K562 (cell line): Measurements from ENCODE around the gene HS2ST1. TPM values are rescaled to one million over a fixed set of nuclear protein-coding genes. Genes with fewer than 3 reads are reported as not detected.

ENCODE experiments used
- BRCA1 ChIP-seq, 2 experiments: fragments of 450-650 bp in 1 of 2; sonication (generic) in 1 of 2; formaldehyde crosslinking in 1 of 2; IDR thresholded peaks; 2 replicates each; pipeline versions ENCODE4 v1.5.0 to v1.6.1; 2017 to 2020; ENCODE audit warnings: mild to moderate bottlenecking in 1 of 2, missing genetic modification reagents in 1 of 2
- EWSR1 ChIP-seq: fragments of 450-650 bp; IDR thresholded peaks from 2 replicates; pipeline ENCODE4 v1.6.1; 2018; ENCODE audit warnings: borderline replicate concordance, mild to moderate bottlenecking, low read depth, moderate library complexity; ENCODE audit not compliant: partially characterized antibody
- KLF1 ChIP-seq: fragments of 450-650 bp; IDR thresholded peaks from 2 replicates; pipeline ENCODE4 v1.6.1; 2016; ENCODE audit warnings: missing genetic modification characterization, missing compliant biosample characterization
- KLF6 ChIP-seq: fragments of 250-450 bp; sonication (Bioruptor Pico); IDR thresholded peaks from 2 replicates; pipeline ENCODE4 v1.4.0; 2020; ENCODE audit warnings: mild to moderate bottlenecking, moderate library complexity, borderline replicate concordance
- LEF1 ChIP-seq: fragments of 450-650 bp; IDR thresholded peaks from 2 replicates; pipeline ENCODE4 v1.6.1; 2016; ENCODE audit warnings: mild to moderate bottlenecking
- POLR3G ChIP-seq: IDR thresholded peaks from 2 replicates; pipeline ENCODE4 v1.6.1; 2011; ENCODE audit not compliant: insufficient read length, insufficient replicate concordance; ENCODE audit errors: extremely low read depth
- SP1 ChIP-seq: sonication (generic); formaldehyde crosslinking; IDR thresholded peaks from 2 replicates; pipeline ENCODE4 v1.8.1; 2022; ENCODE audit warnings: mild to moderate bottlenecking, missing genetic modification reagents
- TCF7 ChIP-seq: sonication (generic); IDR thresholded peaks from 2 replicates; pipeline ENCODE4 v1.6.1; 2016; ENCODE audit warnings: antibody characterized with exemption, borderline replicate concordance
- ZNF707 ChIP-seq: fragments of 250-450 bp; sonication (Bioruptor Pico); conservative IDR thresholded peaks from 2 replicates; pipeline ENCODE4 v1.8.0; 2022; ENCODE audit warnings: inconsistent platforms, mild to moderate bottlenecking, moderate library complexity
- ZNF75A ChIP-seq: fragments of 450-650 bp; formaldehyde crosslinking; IDR thresholded peaks from 2 replicates; pipeline ENCODE4 v1.4.0; 2020; ENCODE audit warnings: mild to moderate bottlenecking
- polyA plus RNA-seq, 8 experiments: library from polyadenylated mRNA; depleted of rRNA in 4 of 8; stranded (reverse) in 5 of 8; unstranded in 3 of 8; fragments of >200 nt; fragmentation: Nextera tagmentation in 2 of 8; fragmentation: Illumina TruSeq in 1 of 8; extraction: Ambion mirVana in 2 of 8; extraction: Trizol in 1 of 8; gene quantifications; 2 replicates each; pipeline versions ENCODE4 v1.2.1 to v1.2.3, GENCODE V29; 2011 to 2014; ENCODE audit warnings: inconsistent platforms in 1 of 8, missing spikeins in 1 of 8
- total RNA-seq, 7 experiments: library from RNA; depleted of rRNA in 6 of 7; stranded (reverse); fragments of >200 nt in 6 of 7; fragmentation: Illumina TruSeq in 2 of 7; extraction: Trizol in 2 of 7; gene quantifications; 2 replicates each; pipeline versions ENCODE4 v1.2.1 to v1.2.3, GENCODE V29; 2011 to 2021; ENCODE audit warnings: low replicate concordance in 1 of 7
- TF ChIP-seq, protein P1 (sequence below), 2 experiments: fragments of 450-650 bp; formaldehyde crosslinking in 1 of 2; IDR thresholded peaks; 2 replicates each; pipeline versions ENCODE4 v1.4.0 to v1.6.1; 2014 to 2020; ENCODE audit warnings: mild to moderate bottlenecking in 2 of 2, borderline replicate concordance in 1 of 2, low read depth in 1 of 2
- TF ChIP-seq, protein P2 (sequence below): sonication (generic); formaldehyde crosslinking; IDR thresholded peaks from 2 replicates; pipeline ENCODE4 v1.8.1; 2023; ENCODE audit warnings: mild to moderate bottlenecking, missing genetic modification reagents
- TF ChIP-seq, protein P3 (sequence below): fragments of 450-650 bp; formaldehyde crosslinking; IDR thresholded peaks from 2 replicates; pipeline ENCODE4 v1.4.0; 2022; ENCODE audit warnings: mild to moderate bottlenecking, moderate library complexity
- TF ChIP-seq, protein P4 (sequence below): fragments of 250-450 bp; sonication (Bioruptor Pico); IDR thresholded peaks from 2 replicates; pipeline ENCODE4 v1.4.0; 2020; ENCODE audit warnings: mild to moderate bottlenecking

Gene HS2ST1
- total and polyA plus RNA-seq, 9 of the 15 experiments (the other 6 are each of a cell fraction or from before 2014, with no cell fraction given), result 7.7 to 43.3 (median 25.8) TPM

DNA sequence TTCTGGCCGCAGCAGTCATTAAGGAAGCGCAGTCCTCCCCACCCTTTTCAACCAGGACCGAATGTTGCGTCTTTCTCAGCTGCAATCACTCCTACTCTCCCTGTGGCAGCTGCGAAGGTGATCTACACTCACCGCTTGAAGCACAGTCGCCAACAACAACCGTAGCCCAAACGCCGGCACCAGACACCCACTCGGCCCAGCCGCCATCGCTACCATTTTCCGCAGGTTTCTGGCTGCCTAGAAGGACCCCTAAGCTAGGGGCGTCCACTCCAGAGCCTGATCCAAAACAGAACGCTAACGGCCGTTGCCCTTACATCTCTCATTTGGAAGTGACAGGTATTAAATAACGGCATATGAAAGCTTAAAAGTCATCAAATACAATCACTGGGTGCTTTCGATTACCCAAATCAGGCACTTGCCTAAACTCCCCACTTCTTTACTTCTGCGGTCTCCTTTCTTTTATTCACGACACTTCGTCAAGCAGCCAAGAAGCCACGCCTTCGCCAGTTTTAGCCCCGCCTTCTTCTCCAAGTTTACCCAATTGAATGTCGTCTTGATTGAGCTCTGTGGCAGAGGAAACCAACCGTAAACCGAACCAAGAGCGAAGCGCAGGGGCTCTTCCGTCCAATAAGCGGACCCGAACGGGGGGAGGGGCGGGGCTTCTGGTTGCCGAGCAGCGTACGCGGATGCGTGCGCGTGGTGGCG is 387 bp upstream of the HS2ST1 start, which contains the start of gene SELENOF (continued):
- TF ChIP-seq, protein P1, sequence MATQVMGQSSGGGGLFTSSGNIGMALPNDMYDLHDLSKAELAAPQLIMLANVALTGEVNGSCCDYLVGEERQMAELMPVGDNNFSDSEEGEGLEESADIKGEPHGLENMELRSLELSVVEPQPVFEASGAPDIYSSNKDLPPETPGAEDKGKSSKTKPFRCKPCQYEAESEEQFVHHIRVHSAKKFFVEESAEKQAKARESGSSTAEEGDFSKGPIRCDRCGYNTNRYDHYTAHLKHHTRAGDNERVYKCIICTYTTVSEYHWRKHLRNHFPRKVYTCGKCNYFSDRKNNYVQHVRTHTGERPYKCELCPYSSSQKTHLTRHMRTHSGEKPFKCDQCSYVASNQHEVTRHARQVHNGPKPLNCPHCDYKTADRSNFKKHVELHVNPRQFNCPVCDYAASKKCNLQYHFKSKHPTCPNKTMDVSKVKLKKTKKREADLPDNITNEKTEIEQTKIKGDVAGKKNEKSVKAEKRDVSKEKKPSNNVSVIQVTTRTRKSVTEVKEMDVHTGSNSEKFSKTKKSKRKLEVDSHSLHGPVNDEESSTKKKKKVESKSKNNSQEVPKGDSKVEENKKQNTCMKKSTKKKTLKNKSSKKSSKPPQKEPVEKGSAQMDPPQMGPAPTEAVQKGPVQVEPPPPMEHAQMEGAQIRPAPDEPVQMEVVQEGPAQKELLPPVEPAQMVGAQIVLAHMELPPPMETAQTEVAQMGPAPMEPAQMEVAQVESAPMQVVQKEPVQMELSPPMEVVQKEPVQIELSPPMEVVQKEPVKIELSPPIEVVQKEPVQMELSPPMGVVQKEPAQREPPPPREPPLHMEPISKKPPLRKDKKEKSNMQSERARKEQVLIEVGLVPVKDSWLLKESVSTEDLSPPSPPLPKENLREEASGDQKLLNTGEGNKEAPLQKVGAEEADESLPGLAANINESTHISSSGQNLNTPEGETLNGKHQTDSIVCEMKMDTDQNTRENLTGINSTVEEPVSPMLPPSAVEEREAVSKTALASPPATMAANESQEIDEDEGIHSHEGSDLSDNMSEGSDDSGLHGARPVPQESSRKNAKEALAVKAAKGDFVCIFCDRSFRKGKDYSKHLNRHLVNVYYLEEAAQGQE (IDR thresholded peaks at IDR 0.05; ENCODE audit: borderline replicate concordance), result no peak
- TF ChIP-seq, protein P1 (CRISPR knock-in tag; IDR thresholded peaks at IDR 0.05; ENCODE audit: low read depth), result 0 out of 2 replicates have a peak, but pooled peaks have one; percentile 34
- TF ChIP-seq BRCA1 (IDR thresholded peaks at IDR 0.05) (no peak), BRCA1 (CRISPR knock-in tag; IDR thresholded peaks at IDR 0.05) (no peak), KLF6 (CRISPR knock-in tag) (no peak; the same call in 1 of the 2 replicates), POLR3G (no peak), TCF7 (no peak), ZNF707 (CRISPR knock-in tag) (no peak), KLF1 (tag) (no peak), EWSR1 (no peak), LEF1 (peak; percentile 42; the same call in 1 of the 2 replicates), ZNF75A (CRISPR knock-in tag) (no peak), SP1 (CRISPR knock-in tag) (no peak; the same call in none of the 2 replicates)
- TF ChIP-seq, protein P2, sequence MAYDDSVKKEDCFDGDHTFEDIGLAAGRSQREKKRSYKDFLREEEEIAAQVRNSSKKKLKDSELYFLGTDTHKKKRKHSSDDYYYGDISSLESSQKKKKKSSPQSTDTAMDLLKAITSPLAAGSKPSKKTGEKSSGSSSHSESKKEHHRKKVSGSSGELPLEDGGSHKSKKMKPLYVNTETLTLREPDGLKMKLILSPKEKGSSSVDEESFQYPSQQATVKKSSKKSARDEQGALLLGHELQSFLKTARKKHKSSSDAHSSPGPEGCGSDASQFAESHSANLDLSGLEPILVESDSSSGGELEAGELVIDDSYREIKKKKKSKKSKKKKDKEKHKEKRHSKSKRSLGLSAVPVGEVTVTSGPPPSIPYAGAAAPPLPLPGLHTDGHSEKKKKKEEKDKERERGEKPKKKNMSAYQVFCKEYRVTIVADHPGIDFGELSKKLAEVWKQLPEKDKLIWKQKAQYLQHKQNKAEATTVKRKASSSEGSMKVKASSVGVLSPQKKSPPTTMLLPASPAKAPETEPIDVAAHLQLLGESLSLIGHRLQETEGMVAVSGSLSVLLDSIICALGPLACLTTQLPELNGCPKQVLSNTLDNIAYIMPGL, result no peak
- TF ChIP-seq, protein P3, sequence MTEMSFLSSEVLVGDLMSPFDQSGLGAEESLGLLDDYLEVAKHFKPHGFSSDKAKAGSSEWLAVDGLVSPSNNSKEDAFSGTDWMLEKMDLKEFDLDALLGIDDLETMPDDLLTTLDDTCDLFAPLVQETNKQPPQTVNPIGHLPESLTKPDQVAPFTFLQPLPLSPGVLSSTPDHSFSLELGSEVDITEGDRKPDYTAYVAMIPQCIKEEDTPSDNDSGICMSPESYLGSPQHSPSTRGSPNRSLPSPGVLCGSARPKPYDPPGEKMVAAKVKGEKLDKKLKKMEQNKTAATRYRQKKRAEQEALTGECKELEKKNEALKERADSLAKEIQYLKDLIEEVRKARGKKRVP (CRISPR knock-in tag), result peak; percentile 13; the same call in 1 of the 2 replicates
- TF ChIP-seq, protein P4, sequence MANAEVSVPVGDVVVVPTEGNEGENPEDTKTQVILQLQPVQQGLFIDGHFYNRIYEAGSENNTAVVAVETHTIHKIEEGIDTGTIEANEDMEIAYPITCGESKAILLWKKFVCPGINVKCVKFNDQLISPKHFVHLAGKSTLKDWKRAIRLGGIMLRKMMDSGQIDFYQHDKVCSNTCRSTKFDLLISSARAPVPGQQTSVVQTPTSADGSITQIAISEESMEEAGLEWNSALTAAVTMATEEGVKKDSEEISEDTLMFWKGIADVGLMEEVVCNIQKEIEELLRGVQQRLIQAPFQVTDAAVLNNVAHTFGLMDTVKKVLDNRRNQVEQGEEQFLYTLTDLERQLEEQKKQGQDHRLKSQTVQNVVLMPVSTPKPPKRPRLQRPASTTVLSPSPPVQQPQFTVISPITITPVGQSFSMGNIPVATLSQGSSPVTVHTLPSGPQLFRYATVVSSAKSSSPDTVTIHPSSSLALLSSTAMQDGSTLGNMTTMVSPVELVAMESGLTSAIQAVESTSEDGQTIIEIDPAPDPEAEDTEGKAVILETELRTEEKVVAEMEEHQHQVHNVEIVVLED (CRISPR knock-in tag), result no peak
